Stimulated activated CD4-positive, alpha-beta T cell treated with anti-CD3 and anti-CD28 coated beads, Interleukin-15, amount 100 ng/mL, for 1 hour (primary cell): ENCODE data around the gene SOX8.
"Not testable (repeated sequence)": the region's sequence is repeated elsewhere in the genome, so short reads cannot be mapped to it uniquely, and the experiment has no call there.

Experiments
- DNase-seq, 2 donors: peaks; one replicate each; pipeline ENCODE4 v3.0.0-alpha.2; 2020; ENCODE audit warnings: low read depth in 1 of 2, low spot score in 1 of 2

The SOX8 gene

DNA sequence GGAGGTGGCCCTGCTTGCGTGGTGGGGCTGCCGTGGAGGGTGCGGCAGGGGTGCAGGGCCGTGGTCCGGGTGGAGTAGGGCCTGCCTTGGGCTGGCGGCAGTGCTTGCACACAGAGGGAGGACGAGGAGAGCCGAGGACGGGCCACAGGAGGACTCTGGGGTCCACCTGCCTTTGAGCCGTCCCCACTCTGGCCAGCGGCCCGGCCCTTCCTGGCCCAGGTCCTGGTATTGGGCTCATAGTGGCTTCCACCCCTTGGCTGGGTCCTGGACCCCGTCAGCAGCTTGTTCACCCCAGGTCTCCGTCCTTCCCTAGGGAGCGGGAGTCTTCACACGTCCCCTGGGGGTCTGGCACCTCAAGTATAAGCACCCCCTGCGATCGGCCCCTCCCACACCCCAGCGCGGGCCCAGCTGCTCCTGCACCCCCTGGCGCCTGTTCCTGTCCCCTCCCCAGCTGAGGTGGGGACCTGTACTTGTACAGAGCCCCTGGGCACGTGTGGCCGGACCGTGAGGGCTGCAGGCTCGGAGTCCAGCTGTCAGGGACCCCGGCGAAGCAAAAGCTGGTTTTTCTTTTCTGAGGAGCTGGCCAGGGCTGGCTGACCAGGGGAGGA is 40.1 kb downstream of the SOX8 start:
- no peak for DNase-seq

- DNase-seq, result no peak
These were observed 40.9 kb downstream of the SOX8 start for GRCh38 chr16:1022466-1022865.

GRCh38 chr16:1024138-1024537 is 42.6 kb downstream of the SOX8 start:
- DNase-seq, result no peak

DNA sequence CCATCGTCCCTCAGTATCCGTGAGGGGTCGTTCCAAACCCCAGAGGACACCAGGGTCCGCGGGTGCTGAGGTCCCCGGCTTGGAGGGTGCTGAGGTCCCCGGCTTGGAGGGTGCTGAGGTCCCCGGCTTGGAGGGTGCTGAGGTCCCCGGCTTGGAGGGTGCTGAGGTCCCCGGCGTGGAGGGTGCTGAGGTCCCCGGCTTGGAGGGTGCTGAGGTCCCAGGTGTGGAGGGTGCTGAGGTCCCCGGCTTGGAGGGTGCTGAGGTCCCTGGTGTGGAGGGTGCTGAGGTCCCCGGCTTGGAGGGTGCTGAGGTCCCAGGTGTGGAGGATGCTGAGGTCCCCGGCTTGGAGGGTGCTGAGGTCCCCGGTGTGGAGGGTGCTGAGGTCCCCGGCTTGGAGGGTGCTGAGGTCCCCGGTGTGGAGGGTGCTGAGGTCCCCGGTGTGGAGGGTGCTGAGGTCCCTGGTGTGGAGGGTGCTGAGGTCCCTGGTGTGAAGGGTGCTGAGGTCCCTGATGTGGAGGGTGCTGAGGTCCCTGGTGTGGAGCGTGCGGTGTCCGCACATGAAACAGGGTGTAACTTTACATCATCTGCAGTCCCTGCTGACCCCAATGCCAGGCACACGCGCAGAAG is 43.7 kb downstream of the SOX8 start:
- not testable (repeated sequence) for DNase-seq

DNA sequence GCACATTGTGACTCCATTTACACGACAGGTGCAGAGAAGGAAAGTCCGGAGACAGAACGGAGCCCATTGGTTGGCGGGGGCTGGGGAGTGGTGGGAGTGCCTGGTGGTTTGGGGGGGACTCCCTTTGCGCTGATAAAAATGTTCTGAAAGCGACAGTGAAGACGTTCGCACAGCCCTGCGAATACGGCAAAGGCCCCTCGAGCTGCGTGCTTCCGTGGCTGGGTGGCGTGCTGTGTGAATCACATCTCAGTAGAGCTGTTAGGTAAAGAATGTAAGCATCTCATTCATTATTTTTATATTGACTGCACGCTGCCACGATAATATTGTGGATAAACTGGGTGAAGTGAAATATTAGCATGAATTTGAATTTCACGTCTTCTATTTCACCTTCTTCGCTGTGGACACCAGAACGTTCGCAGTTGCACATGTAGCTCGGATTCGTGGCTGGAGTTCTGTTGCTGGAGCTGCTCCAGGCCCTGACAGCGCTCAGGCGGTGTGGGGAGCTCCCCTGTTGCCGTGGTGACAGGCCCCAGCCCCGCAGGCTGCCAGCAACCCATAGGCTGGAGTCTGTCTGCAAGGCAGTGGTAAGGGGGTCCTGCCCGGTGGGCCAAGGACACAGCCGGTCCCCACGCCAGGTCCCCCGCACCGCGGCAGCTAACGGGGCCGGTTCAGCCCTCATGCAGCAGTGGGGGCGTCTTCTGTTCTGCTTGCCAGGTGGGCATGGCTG is 44.6 kb downstream of the SOX8 start:
- no peak for DNase-seq

DNA sequence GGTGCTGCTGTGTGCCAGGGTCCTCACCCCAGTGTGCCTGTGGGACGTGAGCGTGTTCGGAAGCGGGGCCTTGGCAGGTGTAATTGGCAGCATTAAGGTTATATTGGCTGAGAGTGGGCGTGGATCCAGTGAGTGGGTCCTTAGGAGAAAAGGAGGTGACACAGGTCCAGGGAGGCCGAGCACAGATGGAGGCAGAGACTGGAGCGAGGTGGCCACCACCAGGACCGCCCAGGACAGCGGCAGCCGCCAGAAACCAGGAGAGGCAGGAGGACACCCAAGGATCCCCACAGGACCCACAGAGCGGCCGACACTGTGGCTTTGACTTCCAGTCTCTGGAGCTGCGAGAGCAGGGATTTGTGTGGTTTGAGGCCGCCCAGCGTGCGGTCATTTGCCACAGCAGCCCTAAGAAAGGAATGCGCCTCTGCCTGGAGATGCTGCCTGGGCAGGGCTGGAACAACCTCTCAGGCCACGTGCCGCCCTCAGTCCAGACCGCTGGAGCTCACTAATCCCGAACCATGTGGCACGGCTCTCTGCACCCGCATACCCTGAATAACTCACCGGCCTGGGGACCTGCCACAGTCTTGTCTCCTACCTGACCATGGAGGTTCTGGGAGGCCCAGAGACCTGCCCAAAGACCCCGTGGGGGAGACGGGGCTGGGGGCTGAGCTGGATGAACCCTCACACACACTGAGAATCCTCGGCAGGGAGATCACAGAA is 45.4 kb downstream of the SOX8 start:
- DNase-seq, result no peak

- no peak for DNase-seq
These were observed 45.9 kb downstream of the SOX8 start for GRCh38 chr16:1027501-1027815.

- no peak for DNase-seq
These were observed 46.5 kb downstream of the SOX8 start for GRCh38 chr16:1028056-1028455.

DNA sequence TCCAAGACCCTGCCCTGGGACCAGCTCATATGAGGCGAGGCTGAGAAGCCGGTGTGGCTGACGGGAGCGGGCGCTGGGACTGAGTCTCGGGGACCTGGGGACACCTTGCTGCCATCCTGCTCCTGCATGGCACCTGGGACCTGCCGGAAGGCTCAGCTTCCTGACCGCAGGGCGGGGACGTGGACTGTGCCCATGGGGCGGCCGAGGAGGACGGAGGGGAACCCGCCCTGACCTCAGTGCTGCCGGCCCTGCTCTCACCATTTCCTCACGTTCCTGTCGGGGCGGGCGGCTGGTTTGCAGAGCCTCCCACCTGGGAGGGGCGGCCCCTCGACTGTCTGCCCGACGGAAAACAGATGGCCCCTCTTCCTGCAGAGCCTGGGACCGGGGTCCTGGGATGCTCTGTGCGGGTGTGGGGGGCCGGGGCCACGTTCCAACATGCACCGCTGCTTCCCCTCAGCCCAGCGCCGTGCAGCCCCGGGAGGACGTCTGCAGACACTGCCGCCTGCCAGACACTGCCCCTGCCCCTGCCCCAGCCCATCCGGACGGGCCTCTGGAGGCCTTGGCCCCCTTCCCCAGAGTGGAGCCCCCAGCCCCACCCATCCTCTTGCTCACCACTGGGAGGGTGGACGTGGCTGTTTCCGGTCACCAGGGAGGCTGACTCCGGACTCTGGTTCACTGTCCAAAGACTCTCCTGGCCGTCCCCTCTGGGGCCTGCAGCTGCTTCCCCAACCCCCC is 47.1 kb downstream of the SOX8 start:
- no peak for DNase-seq

DNA sequence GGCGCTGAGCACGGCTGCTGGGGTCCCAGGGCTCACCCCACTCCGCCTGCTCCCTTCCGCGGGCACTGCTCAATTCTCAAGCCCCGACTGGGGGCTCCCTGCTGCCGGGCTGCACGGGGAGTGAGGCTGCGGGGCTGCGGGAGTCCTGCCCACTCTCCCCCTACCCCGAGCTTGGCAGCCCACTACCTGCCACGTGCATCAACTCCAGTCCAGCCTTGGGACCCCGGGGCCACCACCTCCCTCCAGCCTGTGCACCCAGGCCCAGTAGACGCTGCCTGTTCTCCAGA is 47.6 kb downstream of the SOX8 start:
- DNase-seq, result no peak

- DNase-seq, result no peak
These were observed 48.9 kb downstream of the SOX8 start for GRCh38 chr16:1030473-1030901.

DNA sequence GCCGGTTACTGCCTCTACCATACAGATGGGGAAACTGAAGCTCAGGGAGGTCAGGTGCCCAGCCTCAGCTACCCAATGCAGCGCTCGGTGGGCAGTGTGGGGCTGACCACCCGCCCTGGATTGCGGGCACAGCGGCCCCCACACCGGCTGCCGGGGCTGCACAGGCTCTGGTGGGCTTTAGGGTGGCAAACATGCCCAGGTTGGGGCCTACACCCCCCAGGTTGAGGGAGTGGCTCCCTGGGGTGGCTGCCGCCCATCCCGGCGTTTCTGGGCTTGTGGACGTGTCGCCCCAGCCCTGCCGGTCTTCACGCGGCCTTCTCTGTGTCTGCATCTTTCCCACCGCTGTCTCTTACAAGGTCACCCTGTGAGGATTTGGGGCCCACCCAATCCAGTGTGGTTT is 50.1 kb downstream of the SOX8 start:
- DNase-seq, result no peak

- DNase-seq, result no peak
These were observed 51.0 kb downstream of the SOX8 start for GRCh38 chr16:1032607-1033006.

DNA sequence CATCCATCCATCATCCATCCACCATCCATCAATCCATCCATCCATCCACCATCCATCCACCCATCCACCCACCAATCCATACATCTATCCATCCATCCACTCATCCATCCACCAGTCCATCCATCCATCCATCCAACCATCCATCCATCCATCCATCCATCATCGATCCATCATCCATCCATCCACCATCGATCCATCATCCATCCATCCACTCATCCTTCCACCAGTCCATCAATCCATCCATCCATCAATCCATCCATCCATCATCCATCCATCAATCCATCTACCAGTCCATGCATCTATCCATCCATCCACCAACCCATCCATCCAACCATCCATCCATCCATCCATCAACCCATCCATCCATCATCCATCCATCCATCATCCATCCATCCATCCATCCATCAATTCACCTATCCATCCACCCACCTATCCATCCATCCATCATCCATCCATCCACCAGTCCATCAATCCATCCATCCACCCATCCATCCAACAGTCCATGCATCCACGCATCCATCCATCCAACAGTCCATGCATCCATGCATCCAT is 51.6 kb downstream of the SOX8 start:
- no peak for DNase-seq

GRCh38 chr16:1034230-1035065 is 52.9 kb downstream of the SOX8 start:
- DNase-seq, result no peak

- no peak for DNase-seq
These were observed 53.5 kb downstream of the SOX8 start for GRCh38 chr16:1035066-1035415.

GRCh38 chr16:1036166-1036565 is 54.6 kb downstream of the SOX8 start:
- DNase-seq, result no peak
